ENCODE results near the gene DIS3L2.

Gene DIS3L2, protein sequence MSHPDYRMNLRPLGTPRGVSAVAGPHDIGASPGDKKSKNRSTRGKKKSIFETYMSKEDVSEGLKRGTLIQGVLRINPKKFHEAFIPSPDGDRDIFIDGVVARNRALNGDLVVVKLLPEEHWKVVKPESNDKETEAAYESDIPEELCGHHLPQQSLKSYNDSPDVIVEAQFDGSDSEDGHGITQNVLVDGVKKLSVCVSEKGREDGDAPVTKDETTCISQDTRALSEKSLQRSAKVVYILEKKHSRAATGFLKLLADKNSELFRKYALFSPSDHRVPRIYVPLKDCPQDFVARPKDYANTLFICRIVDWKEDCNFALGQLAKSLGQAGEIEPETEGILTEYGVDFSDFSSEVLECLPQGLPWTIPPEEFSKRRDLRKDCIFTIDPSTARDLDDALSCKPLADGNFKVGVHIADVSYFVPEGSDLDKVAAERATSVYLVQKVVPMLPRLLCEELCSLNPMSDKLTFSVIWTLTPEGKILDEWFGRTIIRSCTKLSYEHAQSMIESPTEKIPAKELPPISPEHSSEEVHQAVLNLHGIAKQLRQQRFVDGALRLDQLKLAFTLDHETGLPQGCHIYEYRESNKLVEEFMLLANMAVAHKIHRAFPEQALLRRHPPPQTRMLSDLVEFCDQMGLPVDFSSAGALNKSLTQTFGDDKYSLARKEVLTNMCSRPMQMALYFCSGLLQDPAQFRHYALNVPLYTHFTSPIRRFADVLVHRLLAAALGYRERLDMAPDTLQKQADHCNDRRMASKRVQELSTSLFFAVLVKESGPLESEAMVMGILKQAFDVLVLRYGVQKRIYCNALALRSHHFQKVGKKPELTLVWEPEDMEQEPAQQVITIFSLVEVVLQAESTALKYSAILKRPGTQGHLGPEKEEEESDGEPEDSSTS

DNA sequence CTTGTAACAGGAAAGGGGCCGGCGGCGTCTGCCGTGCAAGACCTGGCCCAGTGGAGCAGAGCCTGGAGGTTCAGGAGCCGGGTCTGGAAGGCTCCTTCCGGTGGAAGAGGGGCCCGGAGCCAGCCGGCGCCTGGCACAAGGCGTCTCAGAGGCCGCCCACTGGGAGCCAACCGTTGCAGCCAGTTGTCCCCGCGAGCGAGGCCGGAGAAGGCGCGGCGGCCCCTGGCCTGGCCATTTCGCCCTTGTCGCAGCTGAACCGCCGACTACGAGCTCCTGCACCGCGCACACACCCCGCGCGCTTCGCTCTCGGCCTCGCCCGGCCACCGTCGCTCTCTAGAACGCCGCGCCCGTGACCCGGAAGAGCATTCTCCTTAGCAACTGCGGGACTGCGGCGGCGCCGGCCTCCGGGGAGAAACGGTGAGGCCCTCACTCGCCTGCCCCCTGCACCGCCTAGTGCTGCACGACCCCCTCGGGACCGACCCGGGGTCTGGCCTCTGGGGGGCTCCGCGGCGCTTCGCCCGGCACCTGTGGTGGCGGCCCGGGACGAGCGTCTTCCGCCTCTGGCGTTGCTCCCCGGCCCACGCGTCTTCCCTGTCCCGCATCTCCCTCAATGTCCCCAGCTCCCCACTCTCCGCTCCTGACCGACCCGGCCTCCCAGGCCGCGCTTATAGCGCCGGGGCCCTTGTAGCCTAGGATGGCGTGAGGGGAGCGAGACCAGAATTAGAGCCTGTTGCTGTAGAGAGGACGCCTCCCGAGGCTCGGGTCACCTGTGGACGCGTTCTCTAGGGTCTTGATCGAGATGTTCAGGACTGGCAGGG lies at the start of gene DIS3L2:
Gene DIS3L2 (plus strand): TSS at position 365 of the 818 bp plus-strand sequence. CDS start 53,215 bp downstream, outside the sequence.
- Histone ChIP-seq H3K27ac (ENCODE audit: low read depth, low read length, poor library complexity, severe bottlenecking) (no peak within 1 kb of the TSS), H3K9me2 (ENCODE audit: low read depth, low read length) (no peaks in the 10 kb centered on the region), H3K36me3 (ENCODE audit: insufficient read depth, low read length) (no peaks in the 10 kb centered on the region), H3K79me2 (ENCODE audit: insufficient read depth, low read length) (peaks cover 7% of the 10 kb centered on the region; the same call in 1 of the 2 replicates), H3K27me3 (ENCODE audit: insufficient read depth, low read length) (no peaks in the 10 kb centered on the region), H3K9ac (ENCODE audit: low read length) (peak within 1 kb of the TSS; percentile 72), H2AFZ (ENCODE audit: low read length) (peak within 1 kb of the TSS; percentile 4; the same call in 1 of the 2 replicates), H4K20me1 (ENCODE audit: insufficient read depth, low read length) (no peaks in the 10 kb centered on the region), H3K4me2 (ENCODE audit: low read length) (peak within 1 kb of the TSS; percentile 80), H3K4me1 (ENCODE audit: insufficient read depth, low read length, severe bottlenecking) (peaks cover 24% of the 10 kb centered on the region), H3K4me3 (ENCODE audit: low read depth, low read length, poor library complexity, severe bottlenecking) (peak within 1 kb of the TSS; percentile 80), H3K9me3 (ENCODE audit: low read length) (no peaks in the 10 kb centered on the region), H3F3A (ENCODE audit: insufficient read depth, low read length) (no peaks in the 10 kb centered on the region)
- TF ChIP-seq EZH2 (IDR thresholded peaks at IDR 0.05; ENCODE audit: borderline replicate concordance, low read length): no peak
- TF ChIP-seq, protein P1, sequence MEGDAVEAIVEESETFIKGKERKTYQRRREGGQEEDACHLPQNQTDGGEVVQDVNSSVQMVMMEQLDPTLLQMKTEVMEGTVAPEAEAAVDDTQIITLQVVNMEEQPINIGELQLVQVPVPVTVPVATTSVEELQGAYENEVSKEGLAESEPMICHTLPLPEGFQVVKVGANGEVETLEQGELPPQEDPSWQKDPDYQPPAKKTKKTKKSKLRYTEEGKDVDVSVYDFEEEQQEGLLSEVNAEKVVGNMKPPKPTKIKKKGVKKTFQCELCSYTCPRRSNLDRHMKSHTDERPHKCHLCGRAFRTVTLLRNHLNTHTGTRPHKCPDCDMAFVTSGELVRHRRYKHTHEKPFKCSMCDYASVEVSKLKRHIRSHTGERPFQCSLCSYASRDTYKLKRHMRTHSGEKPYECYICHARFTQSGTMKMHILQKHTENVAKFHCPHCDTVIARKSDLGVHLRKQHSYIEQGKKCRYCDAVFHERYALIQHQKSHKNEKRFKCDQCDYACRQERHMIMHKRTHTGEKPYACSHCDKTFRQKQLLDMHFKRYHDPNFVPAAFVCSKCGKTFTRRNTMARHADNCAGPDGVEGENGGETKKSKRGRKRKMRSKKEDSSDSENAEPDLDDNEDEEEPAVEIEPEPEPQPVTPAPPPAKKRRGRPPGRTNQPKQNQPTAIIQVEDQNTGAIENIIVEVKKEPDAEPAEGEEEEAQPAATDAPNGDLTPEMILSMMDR (IDR thresholded peaks at IDR 0.05; ENCODE audit: low read length): peak; percentile 12; the same call in 1 of the 2 replicates

DNA sequence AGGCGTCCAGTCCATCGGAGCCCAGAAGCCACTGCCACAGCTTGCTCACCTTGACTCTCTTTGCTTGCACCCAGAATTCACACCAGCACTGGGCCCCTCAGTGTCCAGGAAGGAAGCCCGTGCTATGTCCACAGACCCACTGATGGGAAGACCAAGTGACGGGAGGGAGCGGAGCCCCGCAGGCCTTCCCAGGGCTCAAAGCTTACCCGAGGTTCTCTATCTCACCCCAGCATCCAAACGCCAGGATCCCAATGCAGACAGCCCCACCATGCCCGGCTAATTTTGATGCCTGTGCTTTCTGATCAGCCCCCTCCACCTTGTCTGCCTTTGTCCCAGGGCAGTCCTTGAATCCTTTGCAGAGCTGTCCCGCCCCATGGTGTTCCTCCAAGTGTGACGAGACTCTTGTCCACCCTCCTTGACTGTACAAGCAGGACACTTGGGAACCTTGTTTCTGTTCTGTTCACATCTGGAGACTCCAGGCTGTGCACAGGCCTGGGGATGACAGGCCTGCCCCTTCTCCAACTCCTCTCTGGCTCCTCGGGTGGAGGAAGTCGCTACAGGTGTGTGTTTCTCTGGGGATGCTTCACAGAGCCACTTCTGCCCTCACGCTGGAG lies 47.3 kb upstream of the DIS3L2 start:
- Histone ChIP-seq H3K9me3 (ENCODE audit: low read length) (no peaks in the 10 kb centered on the region), H3K4me3 (ENCODE audit: low read depth, low read length, poor library complexity, severe bottlenecking) (no peak overlapping the region), H3K4me1 (ENCODE audit: insufficient read depth, low read length, severe bottlenecking) (no peaks in the 10 kb centered on the region)

More for the DNA sequence above, 47.3 kb upstream of the DIS3L2 start:
- Histone ChIP-seq H3K27ac (ENCODE audit: low read depth, low read length, poor library complexity, severe bottlenecking) (no peak overlapping the region), H3K36me3 (ENCODE audit: insufficient read depth, low read length) (no peaks in the 10 kb centered on the region), H3K79me2 (ENCODE audit: insufficient read depth, low read length) (no peaks in the 10 kb centered on the region), H4K20me1 (ENCODE audit: insufficient read depth, low read length) (no peaks in the 10 kb centered on the region), H3K27me3 (ENCODE audit: insufficient read depth, low read length) (no peaks in the 10 kb centered on the region; the same call in 1 of the 2 replicates), H3K9me2 (ENCODE audit: low read depth, low read length) (no peaks in the 10 kb centered on the region), H3F3A (ENCODE audit: insufficient read depth, low read length) (no peaks in the 10 kb centered on the region), H2AFZ (ENCODE audit: low read length) (no peak overlapping the region), H3K4me2 (ENCODE audit: low read length) (no peak overlapping the region), H3K9ac (ENCODE audit: low read length) (no peak overlapping the region)
- TF ChIP-seq, protein P1 (IDR thresholded peaks at IDR 0.05; ENCODE audit: low read length): no peak
- no peak for TF ChIP-seq EZH2 (IDR thresholded peaks at IDR 0.05; ENCODE audit: borderline replicate concordance, low read length)

Measured in OCI-LY1 (cell line).